ENCODE measurements around the gene PRR23C.

PRR23C gene

DNA sequence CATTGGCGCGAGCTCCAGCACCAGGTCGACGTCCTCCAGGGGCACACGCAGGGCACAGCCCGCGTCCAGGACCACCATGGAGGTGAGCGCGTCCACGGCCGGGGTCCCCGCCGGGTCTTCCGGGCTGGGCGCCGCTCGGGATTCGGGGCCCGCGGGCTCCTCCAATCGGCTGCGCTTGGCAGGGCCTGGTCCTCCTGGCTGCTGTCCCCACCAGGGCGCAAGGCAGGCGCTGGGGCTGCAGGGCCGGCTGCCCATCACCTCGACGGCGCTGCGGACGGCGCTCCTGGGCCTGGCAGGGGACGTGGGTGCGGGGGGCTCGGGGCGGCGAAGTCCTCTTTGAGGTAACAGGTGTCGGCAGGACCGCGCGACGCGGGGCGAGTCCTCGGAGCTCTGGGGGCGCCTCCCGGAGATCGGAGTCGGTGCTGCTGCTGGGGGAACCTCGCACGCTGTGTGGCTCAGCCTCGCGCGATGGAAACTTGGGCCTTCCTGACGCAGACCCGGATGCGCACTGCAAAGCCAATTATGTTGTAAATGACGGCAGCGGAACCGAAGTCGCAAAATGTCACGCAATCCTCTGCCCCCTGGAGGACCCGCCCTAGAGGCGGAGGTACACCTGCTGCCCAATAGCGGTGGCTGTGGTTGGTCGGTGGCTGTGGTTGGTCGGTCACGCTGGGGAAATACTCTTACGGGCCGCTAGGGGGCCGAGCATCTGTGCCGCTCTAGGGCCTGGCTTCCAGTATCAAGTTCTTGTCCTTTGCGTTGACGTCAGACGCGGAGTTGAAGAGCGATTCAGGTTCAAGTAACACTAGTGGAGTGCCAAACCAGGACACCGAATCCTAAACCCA lies at the start of gene PRR23C:
Gene PRR23C, minus strand, starts transcription at position 527 of the 845 bp plus-strand sequence. Its CDS starts 272 bp downstream, at position 255.
- Histone ChIP-seq H3K9ac (ENCODE audit: low read length) (no peak within 1 kb of the TSS), H3K9me3 (ENCODE audit: control insufficient read depth, insufficient read depth, low read depth, low read length) (peaks cover 8% of the 10 kb centered on the region; the same call in 1 of the 2 replicates), H3K27me3 (ENCODE audit: control insufficient read depth, insufficient read depth, low read length) (no peaks in the 10 kb centered on the region), H3K27ac (ENCODE audit: low read depth, low read length) (no peak within 1 kb of the TSS), H3K36me3 (ENCODE audit: control insufficient read depth, insufficient read depth, low read length) (no peaks in the 10 kb centered on the region), H3K4me3 (ENCODE audit: low read depth, low read length) (no peak within 1 kb of the TSS), H3K4me1 (ENCODE audit: control insufficient read depth, insufficient read depth, low read length) (no peaks in the 10 kb centered on the region)

DNA sequence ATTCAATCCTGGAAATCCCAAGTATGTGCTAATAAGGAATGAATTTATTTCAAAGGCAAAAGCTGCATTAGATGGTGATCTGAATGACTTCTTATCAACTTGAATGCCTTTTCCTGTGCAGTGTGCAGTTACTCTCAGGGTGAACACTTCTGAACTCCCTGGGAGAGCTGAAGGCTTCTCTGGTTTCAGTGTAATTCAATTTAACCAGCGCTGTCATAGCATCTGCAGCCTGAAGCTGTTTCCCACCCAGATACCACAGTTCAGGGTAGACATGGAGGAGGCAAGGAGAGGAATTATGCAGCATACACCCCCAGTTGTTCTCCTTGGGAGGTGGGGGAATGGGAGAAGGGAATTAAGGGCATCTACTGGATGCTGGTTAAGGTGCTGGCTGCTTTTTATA lies 49.1 kb upstream of the PRR23C start:
- Histone ChIP-seq H3K9me3 (ENCODE audit: control insufficient read depth, insufficient read depth, low read depth, low read length) (peaks cover 7% of the 10 kb centered on the region), H3K4me1 (ENCODE audit: control insufficient read depth, insufficient read depth, low read length) (no peaks in the 10 kb centered on the region), H3K36me3 (ENCODE audit: control insufficient read depth, insufficient read depth, low read length) (no peaks in the 10 kb centered on the region), H3K27me3 (ENCODE audit: control insufficient read depth, insufficient read depth, low read length) (no peaks in the 10 kb centered on the region; the same call in 1 of the 2 replicates), H3K4me3 (ENCODE audit: low read depth, low read length) (no peak overlapping the region), H3K9ac (ENCODE audit: low read length) (no peak overlapping the region), H3K27ac (ENCODE audit: low read depth, low read length) (no peak overlapping the region)

DNA sequence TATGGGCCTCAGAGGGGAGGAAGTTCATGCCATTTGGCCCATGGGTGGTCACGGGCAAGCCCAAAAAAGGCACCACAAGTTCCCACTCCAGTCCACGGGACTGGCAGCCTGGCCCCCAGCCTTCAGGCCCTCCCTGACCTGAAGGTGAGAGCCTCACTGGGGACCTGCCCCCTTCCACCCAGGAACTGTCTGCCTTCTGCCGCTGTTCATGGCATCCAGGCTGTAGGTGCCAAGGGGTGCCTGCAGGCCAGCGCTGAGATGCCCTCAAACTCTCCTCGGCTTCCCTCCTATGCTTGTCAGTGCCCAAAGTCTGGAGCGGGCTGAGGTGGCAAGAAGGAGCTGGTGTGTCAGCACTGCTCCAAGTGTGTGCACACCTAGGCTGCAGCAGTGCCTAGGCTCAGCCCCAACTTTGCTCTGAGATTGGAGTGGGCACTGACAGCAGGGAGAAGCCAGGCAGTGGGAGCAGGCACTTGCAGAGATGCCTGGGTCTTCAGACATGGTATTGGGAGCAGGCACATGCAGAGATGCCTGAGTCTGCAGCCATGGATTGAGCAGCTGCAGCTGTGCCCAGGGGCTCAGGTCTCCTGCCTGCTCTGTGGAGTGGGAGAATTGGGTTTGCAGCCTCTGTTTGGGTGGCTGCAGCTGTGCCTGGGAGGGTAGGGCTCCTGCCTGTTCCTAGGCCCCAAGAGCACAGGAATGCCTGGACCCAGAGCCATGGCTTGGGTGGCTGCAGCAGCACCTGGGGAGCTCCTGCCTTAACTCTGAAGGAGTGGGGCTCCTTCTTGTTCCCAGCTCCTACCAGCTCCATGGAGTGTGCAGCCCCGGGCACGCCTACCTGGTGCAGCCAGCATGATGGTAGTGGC lies 44.0 kb upstream of the PRR23C start:
- Histone ChIP-seq H3K4me1 (ENCODE audit: control insufficient read depth, insufficient read depth, low read length) (no peaks in the 10 kb centered on the region), H3K27me3 (ENCODE audit: control insufficient read depth, insufficient read depth, low read length) (no peaks in the 10 kb centered on the region; the same call in 1 of the 2 replicates), H3K4me3 (ENCODE audit: low read depth, low read length) (no peak overlapping the region), H3K9me3 (ENCODE audit: control insufficient read depth, insufficient read depth, low read depth, low read length) (peaks cover 7% of the 10 kb centered on the region), H3K27ac (ENCODE audit: low read depth, low read length) (no peak overlapping the region), H3K36me3 (ENCODE audit: control insufficient read depth, insufficient read depth, low read length) (no peaks in the 10 kb centered on the region), H3K9ac (ENCODE audit: low read length) (no peak overlapping the region)

DNA sequence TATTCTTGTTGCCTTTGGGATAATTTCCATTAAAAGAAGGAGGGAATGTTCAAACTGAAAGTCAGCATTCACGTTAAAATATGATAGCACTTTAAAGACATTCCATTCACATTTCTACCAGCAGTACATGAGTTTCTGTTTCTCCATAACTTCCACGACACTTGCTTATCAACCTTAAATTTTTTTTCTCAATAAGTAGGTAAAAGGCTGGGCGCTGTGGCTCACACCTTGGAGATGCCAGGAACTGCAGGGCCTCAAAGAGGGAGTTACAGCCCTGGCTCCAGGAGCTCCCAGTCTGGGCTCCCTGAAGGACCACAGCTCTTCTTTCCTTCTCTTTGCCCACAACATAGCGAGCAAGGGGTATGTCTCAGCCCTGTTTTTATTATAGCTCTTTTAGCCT lies 42.9 kb upstream of the PRR23C start:
- Histone ChIP-seq H3K4me1 (ENCODE audit: control insufficient read depth, insufficient read depth, low read length) (no peaks in the 10 kb centered on the region), H3K36me3 (ENCODE audit: control insufficient read depth, insufficient read depth, low read length) (no peaks in the 10 kb centered on the region), H3K27me3 (ENCODE audit: control insufficient read depth, insufficient read depth, low read length) (no peaks in the 10 kb centered on the region; the same call in 1 of the 2 replicates), H3K27ac (ENCODE audit: low read depth, low read length) (no peak overlapping the region), H3K4me3 (ENCODE audit: low read depth, low read length) (no peak overlapping the region), H3K9ac (ENCODE audit: low read length) (no peak overlapping the region), H3K9me3 (ENCODE audit: control insufficient read depth, insufficient read depth, low read depth, low read length) (peaks cover 5% of the 10 kb centered on the region)

DNA sequence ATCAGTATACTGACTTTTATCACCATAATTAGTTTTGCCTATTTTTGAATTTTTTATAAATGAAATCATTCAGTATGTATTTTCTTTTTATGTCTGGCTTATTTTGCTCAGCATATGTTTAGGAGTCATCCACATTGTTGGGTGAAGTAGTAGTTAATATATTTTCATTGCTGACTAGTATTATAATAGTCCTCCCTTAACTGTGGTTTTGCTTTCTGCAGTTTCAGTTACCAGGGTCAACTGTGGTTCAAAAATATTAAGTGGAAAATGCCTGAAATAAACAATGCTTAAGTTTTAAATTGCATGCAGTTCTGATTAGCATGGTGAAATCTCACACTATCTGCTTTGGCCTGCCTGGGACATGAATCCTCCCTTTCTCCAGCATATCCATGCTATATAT lies 39.5 kb upstream of the PRR23C start:
- Histone ChIP-seq H3K4me1 (ENCODE audit: control insufficient read depth, insufficient read depth, low read length) (no peaks in the 10 kb centered on the region), H3K9ac (ENCODE audit: low read length) (no peak overlapping the region), H3K4me3 (ENCODE audit: low read depth, low read length) (no peak overlapping the region), H3K9me3 (ENCODE audit: control insufficient read depth, insufficient read depth, low read depth, low read length) (no peaks in the 10 kb centered on the region), H3K27me3 (ENCODE audit: control insufficient read depth, insufficient read depth, low read length) (peaks cover 4% of the 10 kb centered on the region; the same call in 1 of the 2 replicates), H3K36me3 (ENCODE audit: control insufficient read depth, insufficient read depth, low read length) (no peaks in the 10 kb centered on the region), H3K27ac (ENCODE audit: low read depth, low read length) (no peak overlapping the region)

DNA sequence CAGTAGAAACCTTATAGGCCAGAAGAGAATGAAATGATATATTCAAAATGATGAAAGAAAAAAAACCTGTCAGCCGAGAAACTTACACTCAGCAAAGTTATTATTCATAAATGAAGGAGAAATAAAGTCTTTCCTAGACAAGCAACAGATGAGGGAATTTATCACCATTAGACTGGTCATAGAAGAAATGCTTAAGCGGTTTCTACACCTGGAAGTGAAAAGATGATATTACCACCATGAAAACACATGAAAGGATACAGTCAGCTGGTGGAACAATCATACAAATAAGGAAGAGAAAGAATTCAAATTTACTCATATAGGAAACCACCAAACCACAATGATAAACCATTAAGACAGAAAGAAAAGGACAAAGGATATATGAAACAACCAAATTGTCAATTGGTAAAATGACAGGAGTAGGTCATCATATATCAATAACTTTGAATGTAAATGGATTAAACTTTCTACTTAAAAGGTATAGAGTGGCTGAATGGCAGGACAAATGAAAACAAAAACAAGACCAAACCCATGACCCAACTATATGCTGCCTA lies 29.9 kb upstream of the PRR23C start:
- H3K9ac ChIP-seq (ENCODE audit: low read length), result no peak overlapping the region

DNA sequence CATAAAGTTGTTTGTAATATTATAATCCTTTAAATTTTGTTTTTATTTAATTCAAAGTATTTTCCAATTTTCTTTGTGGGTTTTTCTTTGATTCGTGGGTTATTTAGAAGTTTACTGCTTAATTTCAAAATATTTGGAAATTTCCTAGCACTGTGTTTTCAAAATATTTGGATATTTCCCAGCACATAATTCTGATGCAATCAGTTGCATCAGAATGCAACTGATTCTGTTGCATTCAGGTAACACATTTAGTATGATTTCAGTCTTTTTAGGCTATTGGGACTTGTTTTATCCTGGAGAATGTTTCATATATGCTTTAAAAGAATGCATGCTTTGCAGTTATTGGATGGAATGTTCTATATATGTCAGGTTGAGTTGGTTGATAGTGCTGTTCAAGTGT lies 18.2 kb upstream of the PRR23C start:
- no peaks in the 10 kb centered on the region for H3K9me3 ChIP-seq (ENCODE audit: control insufficient read depth, insufficient read depth, low read depth, low read length)
- H3K36me3 ChIP-seq (ENCODE audit: control insufficient read depth, insufficient read depth, low read length), result no peaks in the 10 kb centered on the region
- peaks cover 2% of the 10 kb centered on the region; the same call in 1 of the 2 replicates for H3K27me3 ChIP-seq (ENCODE audit: control insufficient read depth, insufficient read depth, low read length)
- no peak overlapping the region for H3K9ac ChIP-seq (ENCODE audit: low read length)
- no peak overlapping the region for H3K4me3 ChIP-seq (ENCODE audit: low read depth, low read length)
- H3K4me1 ChIP-seq (ENCODE audit: control insufficient read depth, insufficient read depth, low read length), result no peaks in the 10 kb centered on the region
- H3K27ac ChIP-seq (ENCODE audit: low read depth, low read length), result no peak overlapping the region

More for the DNA sequence above, 29.9 kb upstream of the PRR23C start:
- H3K27me3 ChIP-seq (ENCODE audit: control insufficient read depth, insufficient read depth, low read length), result no peaks in the 10 kb centered on the region
- no peaks in the 10 kb centered on the region for H3K36me3 ChIP-seq (ENCODE audit: control insufficient read depth, insufficient read depth, low read length)
- no peak overlapping the region for H3K27ac ChIP-seq (ENCODE audit: low read depth, low read length)
- H3K4me1 ChIP-seq (ENCODE audit: control insufficient read depth, insufficient read depth, low read length), result no peaks in the 10 kb centered on the region
- no peak overlapping the region for H3K4me3 ChIP-seq (ENCODE audit: low read depth, low read length)
- H3K9me3 ChIP-seq (ENCODE audit: control insufficient read depth, insufficient read depth, low read depth, low read length), result no peaks in the 10 kb centered on the region; the same call in 1 of the 2 replicates

DNA sequence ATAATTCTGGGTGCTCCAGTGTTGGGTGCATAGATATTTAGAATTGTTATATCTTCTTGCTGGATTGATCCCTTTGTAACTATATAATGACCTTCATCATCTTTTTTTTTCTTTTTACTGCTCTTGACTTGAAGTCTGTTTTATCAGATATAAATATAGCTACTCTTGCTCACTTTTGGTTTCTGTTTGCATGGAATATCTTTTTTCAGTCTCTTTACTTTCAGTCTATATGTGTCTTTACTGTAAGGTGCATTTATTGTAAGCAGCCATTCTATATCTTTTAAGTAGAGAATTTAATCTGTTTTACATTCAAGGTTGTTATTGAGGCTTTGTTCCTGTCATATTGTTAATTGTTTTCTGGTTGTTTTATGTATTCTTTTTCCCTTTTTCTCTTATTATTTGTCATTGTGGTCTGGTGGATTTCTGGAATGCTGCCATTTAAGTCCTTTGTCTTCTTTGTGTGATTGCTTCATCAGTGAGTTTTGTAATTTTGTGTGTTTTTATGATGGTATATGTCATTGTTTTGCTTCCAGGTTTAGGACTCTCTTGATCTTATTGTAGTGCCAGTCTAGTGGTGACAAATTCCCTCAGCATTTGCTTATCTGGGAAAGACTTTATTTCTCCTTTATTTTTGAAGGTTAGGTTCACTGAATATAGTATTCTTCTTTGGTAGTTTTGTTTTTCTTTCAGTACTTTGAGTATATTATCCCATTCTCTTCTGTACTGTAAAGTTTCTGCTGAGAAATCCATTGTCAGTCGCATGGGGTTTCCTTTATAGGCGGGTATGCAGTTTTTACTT lies 8.3 kb upstream of the PRR23C start:
- Histone ChIP-seq H3K27me3 (ENCODE audit: control insufficient read depth, insufficient read depth, low read length) (no peaks in the 10 kb centered on the region; the same call in 1 of the 2 replicates), H3K36me3 (ENCODE audit: control insufficient read depth, insufficient read depth, low read length) (no peaks in the 10 kb centered on the region), H3K4me3 (ENCODE audit: low read depth, low read length) (no peak overlapping the region), H3K9me3 (ENCODE audit: control insufficient read depth, insufficient read depth, low read depth, low read length) (0 out of 2 replicates have a peak, but pooled peaks cover 2% of the 10 kb centered on the region), H3K4me1 (ENCODE audit: control insufficient read depth, insufficient read depth, low read length) (no peaks in the 10 kb centered on the region), H3K9ac (ENCODE audit: low read length) (no peak overlapping the region), H3K27ac (ENCODE audit: low read depth, low read length) (no peak overlapping the region)

DNA sequence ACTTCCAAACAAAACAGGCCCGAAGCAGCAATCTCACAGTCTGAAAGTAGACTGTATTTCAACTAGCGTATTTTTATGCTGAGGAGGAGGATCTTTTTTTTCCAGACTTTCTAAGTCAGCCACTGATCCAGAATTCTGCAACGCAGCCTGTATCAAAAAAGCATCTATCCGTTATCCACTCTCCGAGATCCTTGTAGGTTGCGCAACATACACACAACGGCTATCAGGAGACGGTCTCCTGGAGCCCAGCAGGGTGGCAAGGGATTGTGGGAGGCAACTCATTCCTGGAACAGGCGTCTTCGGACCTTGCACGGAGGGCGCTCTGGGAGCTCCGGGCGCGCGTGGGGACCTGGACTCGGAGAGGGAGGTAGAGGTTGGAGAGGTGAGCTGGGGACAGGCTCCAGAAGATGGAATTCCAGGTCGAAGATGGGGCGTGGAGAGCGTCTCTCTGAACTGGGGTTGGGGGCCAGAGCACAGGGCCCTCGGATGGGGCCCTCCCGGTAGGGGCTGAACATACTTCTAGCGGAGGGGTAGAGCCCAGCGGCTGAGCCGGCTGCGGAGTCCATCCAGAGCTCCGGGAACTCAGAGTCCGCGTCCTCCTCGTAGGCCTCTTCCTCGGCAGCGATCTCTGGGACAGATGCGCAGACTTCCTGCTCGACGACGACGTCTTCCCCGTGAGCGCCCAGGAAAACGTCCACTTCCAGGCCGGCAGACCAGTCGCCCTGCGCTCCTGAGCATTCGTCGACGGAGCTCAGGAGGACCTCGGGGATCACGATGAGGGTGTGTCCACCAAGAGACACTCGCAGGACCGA lies 932 bp downstream of the PRR23C start:
- no peaks in the 10 kb centered on the region for H3K4me1 ChIP-seq (ENCODE audit: control insufficient read depth, insufficient read depth, low read length)
- H3K4me3 ChIP-seq (ENCODE audit: low read depth, low read length), result no peak overlapping the region
- H3K9ac ChIP-seq (ENCODE audit: low read length), result no peak overlapping the region
- H3K9me3 ChIP-seq (ENCODE audit: control insufficient read depth, insufficient read depth, low read depth, low read length), result peaks cover 8% of the 10 kb centered on the region; the same call in 1 of the 2 replicates
- no peaks in the 10 kb centered on the region for H3K27me3 ChIP-seq (ENCODE audit: control insufficient read depth, insufficient read depth, low read length)
- no peaks in the 10 kb centered on the region for H3K36me3 ChIP-seq (ENCODE audit: control insufficient read depth, insufficient read depth, low read length)
- H3K27ac ChIP-seq (ENCODE audit: low read depth, low read length), result no peak overlapping the region

DNA sequence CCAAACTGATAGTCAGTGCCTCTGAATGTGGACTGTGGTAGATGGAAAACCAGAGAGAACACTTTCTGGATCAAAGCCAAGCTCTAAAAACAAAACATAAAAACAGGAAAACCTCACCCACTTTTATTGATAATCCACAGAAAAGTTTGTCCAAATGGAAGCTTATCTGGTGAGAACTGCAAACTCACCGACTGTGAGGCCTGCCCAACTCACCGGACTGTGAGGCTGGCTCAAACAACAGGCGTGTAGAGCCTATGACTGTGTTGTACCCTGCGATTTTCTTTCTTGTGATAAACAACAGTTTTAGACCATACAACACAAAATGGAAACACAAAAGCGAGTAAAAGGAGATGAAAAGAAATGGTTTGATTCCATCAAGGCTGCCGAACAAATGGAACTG lies 7.2 kb downstream of the PRR23C start:
- H3K27ac ChIP-seq (ENCODE audit: low read depth, low read length), result no peak overlapping the region
- peaks cover 6% of the 10 kb centered on the region for H3K4me1 ChIP-seq (ENCODE audit: control insufficient read depth, insufficient read depth, low read length)
- no peaks in the 10 kb centered on the region for H3K9me3 ChIP-seq (ENCODE audit: control insufficient read depth, insufficient read depth, low read depth, low read length)
- no peak overlapping the region for H3K4me3 ChIP-seq (ENCODE audit: low read depth, low read length)
- no peaks in the 10 kb centered on the region for H3K36me3 ChIP-seq (ENCODE audit: control insufficient read depth, insufficient read depth, low read length)
- H3K27me3 ChIP-seq (ENCODE audit: control insufficient read depth, insufficient read depth, low read length), result no peaks in the 10 kb centered on the region
- H3K9ac ChIP-seq (ENCODE audit: low read length), result no peak overlapping the region

Measured in HUES6 (cell line).